GM21723 (cell line): ENCODE results near the gene YIPF7.

Experiments
- ATAC-seq: cut with Tn5 transposase; IDR thresholded peaks from one replicate; pipeline ENCODE4 v1.9.1; 2021; ENCODE audit warnings: mild to moderate bottlenecking, moderate library complexity; ENCODE audit not compliant: unreplicated experiment

The YIPF7 gene

GRCh38 chr4:44629280-44629866 lies 22.1 kb downstream of the YIPF7 start:
- peak; percentile 95 for ATAC-seq

- no peak for ATAC-seq
These were observed 27.7 kb downstream of the YIPF7 start for GRCh38 chr4:44623676-44624075.

- no peak for ATAC-seq
These were observed 34.8 kb downstream of the YIPF7 start for GRCh38 chr4:44616621-44617020.

GRCh38 chr4:44583393-44583792 lies 68.0 kb downstream of the YIPF7 start:
- no peak for ATAC-seq

- ATAC-seq: no peak
These were observed 71.2 kb downstream of the YIPF7 start for GRCh38 chr4:44580231-44580630.

GRCh38 chr4:44578954-44579353 lies 72.5 kb downstream of the YIPF7 start:
- ATAC-seq: no peak
